ENCODE data around the gene CDC42EP3.

DNA sequence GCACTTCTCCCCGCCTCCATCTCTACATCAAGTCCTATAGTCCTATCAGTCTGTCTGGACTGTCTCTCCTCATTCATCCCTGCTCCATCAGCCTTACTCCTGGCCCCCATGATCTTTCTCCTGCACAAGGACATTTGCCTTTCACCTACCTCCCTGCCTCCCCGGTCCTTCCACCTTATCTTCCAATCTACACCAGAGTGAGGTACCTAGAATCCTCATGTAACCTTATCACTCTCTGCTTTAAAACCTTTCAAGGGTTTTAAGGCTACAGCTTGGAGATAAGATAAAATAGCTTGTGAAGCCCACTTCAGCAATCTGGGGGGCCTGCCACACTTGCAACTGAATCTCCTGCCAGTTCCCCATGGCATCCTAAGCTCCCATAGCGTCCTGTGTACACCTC is 12.8 kb downstream of the CDC42EP3 start:
- TF ChIP-seq POLR2A (IDR thresholded peaks at IDR 0.05) (no peak), POLR2AphosphoS5 (IDR thresholded peaks at IDR 0.05) (no peak)
- TF ChIP-seq, protein P1, sequence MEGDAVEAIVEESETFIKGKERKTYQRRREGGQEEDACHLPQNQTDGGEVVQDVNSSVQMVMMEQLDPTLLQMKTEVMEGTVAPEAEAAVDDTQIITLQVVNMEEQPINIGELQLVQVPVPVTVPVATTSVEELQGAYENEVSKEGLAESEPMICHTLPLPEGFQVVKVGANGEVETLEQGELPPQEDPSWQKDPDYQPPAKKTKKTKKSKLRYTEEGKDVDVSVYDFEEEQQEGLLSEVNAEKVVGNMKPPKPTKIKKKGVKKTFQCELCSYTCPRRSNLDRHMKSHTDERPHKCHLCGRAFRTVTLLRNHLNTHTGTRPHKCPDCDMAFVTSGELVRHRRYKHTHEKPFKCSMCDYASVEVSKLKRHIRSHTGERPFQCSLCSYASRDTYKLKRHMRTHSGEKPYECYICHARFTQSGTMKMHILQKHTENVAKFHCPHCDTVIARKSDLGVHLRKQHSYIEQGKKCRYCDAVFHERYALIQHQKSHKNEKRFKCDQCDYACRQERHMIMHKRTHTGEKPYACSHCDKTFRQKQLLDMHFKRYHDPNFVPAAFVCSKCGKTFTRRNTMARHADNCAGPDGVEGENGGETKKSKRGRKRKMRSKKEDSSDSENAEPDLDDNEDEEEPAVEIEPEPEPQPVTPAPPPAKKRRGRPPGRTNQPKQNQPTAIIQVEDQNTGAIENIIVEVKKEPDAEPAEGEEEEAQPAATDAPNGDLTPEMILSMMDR (IDR thresholded peaks at IDR 0.05) = no peak
